Smooth muscle cell of the brain vasculature (primary cell): ENCODE data around the gene PLP1.
"Not testable (repeated sequence)": the region's sequence is repeated elsewhere in the genome, so short reads cannot be mapped to it uniquely, and the experiment has no call there.

ENCODE experiments used
- DNase-seq: peaks from one replicate; pipeline ENCODE4 v3.0.0-alpha.2; 2012; ENCODE audit warnings: low read depth, low spot score

Gene PLP1, protein sequence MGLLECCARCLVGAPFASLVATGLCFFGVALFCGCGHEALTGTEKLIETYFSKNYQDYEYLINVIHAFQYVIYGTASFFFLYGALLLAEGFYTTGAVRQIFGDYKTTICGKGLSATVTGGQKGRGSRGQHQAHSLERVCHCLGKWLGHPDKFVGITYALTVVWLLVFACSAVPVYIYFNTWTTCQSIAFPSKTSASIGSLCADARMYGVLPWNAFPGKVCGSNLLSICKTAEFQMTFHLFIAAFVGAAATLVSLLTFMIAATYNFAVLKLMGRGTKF

GRCh38 chrX:103776546-103776945 is at the start of gene PLP1:
Gene PLP1, plus strand, starts transcription at chrX:103776840. Its CDS starts 156 bp downstream, at chrX:103776996.
- no peak for DNase-seq

DNA sequence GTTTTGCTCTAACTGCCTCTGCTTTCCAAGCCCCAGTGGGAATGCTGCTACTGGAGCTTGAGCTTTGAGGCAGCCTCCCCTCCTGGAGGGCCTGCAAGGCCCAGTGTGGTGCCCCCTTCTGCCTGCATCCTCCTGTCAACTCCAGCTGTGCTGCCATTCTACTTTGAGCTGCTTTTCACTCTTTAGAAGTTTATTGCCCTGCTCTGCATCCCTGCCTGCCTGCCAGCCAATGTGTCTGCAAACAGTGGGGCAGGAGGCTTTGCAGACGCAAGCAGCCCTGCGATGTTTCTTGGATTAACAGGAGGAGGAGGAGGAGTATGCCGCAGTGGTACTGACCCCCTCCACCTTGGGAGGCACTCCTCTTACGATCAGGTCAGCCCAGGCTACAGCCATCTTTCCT is 49.5 kb upstream of the PLP1 start:
- DNase-seq, result no peak

DNA sequence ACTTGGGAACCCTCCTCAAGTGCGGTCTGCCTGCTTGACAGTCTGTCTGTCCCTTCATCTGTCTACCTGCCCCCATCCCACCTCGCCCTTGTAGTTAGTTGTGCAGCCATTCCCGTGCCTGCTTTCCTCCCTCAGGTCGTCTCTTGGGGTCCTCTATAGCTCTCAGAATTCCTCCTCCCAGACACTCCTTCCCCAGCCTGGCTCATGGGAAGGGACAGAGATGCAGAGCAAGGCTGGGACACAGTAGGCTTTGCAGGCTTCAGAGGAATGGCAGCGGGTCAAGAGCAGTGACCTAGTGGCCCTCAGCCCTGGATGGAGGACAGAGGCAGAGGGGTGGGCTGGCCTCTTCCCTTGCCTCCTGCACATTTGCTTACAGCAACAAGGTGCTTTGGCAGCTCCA is 47.6 kb upstream of the PLP1 start:
- DNase-seq, result no peak

DNA sequence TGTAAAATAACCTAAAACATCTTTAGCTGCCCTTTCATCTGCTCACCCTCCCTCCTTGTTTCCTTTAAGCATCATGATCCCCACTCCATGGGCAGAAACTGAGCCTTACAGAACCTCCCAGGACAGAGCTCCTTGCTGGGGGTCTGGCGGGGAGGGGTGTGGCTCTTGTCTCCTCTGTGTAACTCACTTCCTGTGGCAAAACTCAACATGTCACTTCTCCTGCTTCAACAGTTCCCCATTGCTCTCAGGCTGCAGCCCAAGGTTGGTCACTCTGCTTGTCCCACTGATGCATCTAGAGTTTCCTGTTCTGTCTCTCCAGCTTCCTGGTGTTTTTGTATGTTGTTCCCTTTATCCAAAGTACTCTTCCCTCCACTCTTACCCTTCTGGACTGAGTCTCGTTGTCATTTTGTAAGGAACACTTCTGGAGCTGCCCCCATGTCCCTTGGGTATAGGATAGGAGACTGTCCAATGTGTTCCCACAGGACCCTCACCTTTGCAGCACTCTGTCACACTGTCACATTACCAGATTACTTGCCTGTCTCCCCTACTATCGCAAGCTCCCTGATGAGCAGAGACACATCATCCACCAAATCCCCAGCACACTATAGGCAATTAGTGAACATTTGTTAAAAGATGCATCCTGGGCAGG is 46.4 kb upstream of the PLP1 start:
- DNase-seq, result no peak

GRCh38 chrX:103730796-103731493 is 45.7 kb upstream of the PLP1 start:
- DNase-seq, result peak; percentile 28

DNA sequence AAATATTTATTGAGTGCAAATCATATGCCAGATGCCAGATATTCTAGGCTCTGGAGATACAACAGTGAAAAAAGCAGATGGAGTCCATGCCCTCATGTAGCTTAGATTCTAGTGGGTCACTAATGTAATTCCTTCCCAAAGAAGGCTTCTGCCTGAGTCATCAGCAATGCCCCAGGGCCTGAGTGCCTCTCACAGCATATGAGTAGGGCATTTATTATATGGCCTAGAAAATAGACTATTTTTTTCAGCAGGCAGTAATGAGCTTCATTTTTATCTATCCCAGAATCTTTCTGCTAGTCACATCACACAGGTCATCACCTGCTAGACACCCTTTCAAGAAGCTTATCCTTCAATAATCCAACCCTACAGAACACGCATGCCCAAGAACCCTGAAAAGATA is 43.6 kb upstream of the PLP1 start:
- no peak for DNase-seq

DNA sequence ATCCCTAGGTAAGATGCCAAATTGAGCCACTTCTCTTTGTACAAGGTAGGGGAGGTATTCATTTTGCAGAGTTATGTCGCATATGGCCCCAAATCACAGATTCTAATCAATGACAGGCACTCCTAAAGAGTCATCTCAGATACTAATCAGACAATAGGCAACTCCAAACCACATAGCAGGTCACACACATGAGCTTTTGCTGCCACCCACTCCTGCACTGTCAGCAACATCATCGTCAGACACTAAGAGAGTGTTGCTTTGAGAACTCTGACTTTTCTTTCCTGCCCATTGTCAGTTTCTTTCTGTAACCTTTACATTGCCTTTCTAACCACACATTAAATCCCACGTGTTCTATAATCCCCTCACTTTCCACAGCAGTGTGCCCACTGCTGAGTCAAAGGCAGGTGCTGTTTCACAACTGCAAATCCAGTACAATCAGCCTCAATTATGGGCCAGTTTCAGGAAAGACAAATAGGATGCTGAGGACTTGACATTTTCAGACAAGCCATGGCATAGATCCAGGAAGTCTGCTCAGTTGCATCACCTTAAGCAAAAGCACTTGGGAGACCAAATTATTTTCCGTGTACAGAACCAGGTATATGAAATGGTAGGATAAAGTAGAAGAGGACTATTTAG is 42.4 kb upstream of the PLP1 start:
- no peak for DNase-seq

- DNase-seq, result no peak
Observed at GRCh38 chrX:103737696-103738095, 38.9 kb upstream of the PLP1 start.

GRCh38 chrX:103739421-103739820 is 37.2 kb upstream of the PLP1 start:
- no peak for DNase-seq

- DNase-seq, result no peak
Observed at GRCh38 chrX:103741879-103742278, 34.8 kb upstream of the PLP1 start.

- no peak for DNase-seq
Observed at GRCh38 chrX:103742339-103742738, 34.3 kb upstream of the PLP1 start.

DNA sequence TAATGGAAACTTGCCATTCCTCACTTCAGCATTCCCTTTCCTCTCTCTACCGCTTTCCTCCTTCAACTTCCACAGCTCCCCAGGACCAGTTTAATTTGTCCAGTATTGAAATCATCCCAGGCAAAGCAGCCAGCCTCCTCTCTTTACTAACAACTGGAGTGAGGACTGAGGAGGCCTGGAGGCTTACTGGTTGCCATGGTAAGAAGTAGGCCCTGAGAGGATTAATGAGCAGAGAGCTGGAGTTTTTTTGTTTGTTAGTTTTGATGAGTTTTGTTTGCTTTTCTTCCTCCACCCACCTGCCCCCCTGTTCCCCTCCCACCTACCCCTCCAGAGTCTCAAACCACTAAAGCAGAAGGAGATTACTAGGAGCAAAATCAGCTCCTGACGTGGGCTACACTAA is 29.5 kb upstream of the PLP1 start:
- no peak for DNase-seq

DNA sequence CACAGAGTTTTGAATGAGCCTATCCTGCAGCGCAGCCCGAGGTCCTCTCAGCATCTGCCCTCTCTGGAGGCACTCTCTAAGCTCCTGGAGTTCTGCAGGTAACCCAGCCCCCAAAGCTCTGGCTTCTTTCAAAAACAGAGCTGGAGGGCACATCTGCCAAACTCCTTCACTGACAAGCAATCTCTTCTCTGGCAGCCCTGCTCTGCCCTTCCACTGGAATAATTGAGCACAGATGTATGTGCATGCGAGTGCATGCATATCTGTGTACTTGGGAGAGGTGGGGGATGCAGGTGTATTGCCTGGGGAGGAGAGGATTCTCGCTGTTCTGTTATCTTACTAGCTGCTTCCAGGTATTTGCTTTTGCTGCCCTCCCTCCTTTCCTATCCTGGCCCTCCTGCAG is 22.2 kb upstream of the PLP1 start:
- DNase-seq, result no peak

DNA sequence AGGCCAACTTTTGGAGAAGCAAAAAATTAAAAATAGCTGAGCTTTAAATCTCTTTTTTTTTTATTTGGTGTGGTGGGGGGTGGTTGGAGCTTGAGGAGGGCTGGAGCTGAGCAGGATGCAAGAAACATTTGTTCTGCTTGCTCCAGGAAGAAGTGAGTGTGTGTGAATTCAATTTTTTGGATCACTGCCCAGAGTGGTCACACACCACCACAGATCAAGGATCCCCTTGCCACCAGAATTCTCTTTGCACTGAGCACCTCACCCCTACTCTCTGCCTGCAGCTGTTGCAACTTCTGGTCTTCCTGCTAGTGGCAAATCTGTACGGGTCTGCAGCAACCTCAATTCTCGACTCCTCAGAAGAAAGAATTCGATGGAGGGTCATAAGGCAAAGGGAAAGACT is 19.9 kb upstream of the PLP1 start:
- DNase-seq, result no peak

- DNase-seq, result no peak
Observed at GRCh38 chrX:103758555-103758954, 18.1 kb upstream of the PLP1 start.

DNA sequence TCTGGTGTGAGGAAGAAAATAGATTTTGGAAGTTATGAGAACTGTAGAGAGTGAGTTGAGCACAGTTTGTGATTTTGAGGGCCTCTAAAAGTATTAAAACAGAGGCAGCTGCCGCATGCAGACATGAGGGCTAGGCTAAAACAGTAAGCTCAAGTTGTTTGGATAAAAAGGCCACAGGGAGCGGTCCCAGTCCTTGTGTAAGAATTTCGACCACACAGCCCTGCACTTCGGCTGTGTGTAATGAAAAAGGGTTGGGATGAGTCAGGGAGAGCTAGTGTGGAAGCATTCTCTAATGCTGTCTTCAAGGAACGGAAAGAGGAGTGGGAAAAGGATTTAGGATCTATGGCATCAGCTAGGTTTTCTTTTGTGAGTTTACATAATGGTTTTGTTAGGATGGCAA is 13.1 kb upstream of the PLP1 start:
- DNase-seq, result not testable (repeated sequence)

- DNase-seq, result not testable (repeated sequence)
Observed at GRCh38 chrX:103766813-103767555, 9.7 kb upstream of the PLP1 start.

DNA sequence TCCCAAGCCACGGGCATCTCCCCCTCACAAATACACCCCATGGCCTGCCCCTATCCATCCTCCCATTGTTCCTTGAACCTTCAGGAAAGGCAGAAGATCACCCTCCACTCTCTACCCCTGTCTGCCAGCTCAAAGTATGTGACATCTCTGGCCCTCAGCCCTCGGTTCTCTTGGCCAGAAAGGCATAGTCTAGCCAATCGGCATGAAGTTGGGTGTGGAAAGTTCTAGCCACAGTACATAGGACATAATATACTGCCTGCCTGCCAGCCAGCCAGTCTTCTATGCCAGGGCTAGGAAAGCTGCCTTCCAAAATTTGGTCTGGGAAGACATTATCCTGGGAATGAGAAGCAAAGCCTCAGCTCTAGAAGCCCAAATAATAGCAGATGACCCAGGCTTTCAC is 3.2 kb upstream of the PLP1 start:
- no peak for DNase-seq

GRCh38 chrX:103774070-103774642 is 2.5 kb upstream of the PLP1 start:
- DNase-seq, result peak; percentile 9

GRCh38 chrX:103779141-103779789 is 2.6 kb downstream of the PLP1 start:
- DNase-seq, result no peak
